Keratinocyte (primary cell): Measurements from ENCODE around the gene NUDT7.

Source experiments
- EZH2 ChIP-seq: IDR thresholded peaks from one replicate; pipeline ENCODE4 v1.6.1; 2012; ENCODE audit warnings: inconsistent platforms, mild to moderate bottlenecking, low read length, moderate library complexity
- TF ChIP-seq, protein P1 (sequence below), 3 experiments: IDR thresholded peaks in 1 of 3; conservative IDR thresholded peaks in 1 of 3; optimal IDR thresholded peaks in 1 of 3; 2 replicates in 2 of 3; 3 replicates in 1 of 3; pipeline versions ENCODE3 to v1.5.1; 2011; ENCODE audit warnings: low read length in 3 of 3, mild to moderate bottlenecking in 3 of 3, moderate library complexity in 2 of 3, control low read depth in 1 of 3, inconsistent platforms in 1 of 3; ENCODE audit not compliant: insufficient read depth in 2 of 3; ENCODE audit errors: extremely low read depth in 1 of 3

- TF ChIP-seq, protein P1, sequence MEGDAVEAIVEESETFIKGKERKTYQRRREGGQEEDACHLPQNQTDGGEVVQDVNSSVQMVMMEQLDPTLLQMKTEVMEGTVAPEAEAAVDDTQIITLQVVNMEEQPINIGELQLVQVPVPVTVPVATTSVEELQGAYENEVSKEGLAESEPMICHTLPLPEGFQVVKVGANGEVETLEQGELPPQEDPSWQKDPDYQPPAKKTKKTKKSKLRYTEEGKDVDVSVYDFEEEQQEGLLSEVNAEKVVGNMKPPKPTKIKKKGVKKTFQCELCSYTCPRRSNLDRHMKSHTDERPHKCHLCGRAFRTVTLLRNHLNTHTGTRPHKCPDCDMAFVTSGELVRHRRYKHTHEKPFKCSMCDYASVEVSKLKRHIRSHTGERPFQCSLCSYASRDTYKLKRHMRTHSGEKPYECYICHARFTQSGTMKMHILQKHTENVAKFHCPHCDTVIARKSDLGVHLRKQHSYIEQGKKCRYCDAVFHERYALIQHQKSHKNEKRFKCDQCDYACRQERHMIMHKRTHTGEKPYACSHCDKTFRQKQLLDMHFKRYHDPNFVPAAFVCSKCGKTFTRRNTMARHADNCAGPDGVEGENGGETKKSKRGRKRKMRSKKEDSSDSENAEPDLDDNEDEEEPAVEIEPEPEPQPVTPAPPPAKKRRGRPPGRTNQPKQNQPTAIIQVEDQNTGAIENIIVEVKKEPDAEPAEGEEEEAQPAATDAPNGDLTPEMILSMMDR (optimal IDR thresholded peaks at IDR 0.05 in 1 of 3, IDR thresholded peaks at IDR 0.05 in 1 of 3, conservative IDR thresholded peaks at IDR 0.05 in 1 of 3; ENCODE audit: extremely low read depth in 1 of 3, insufficient read depth in 2 of 3, low read length in 3 of 3), result no peak
- TF ChIP-seq EZH2, result no peak
These were observed 29.7 kb upstream of the NUDT7 start for GRCh38 chr16:77692612-77693011.
